Activated effector memory CD4-positive, alpha-beta T cell treated with Interleukin-2 at 50 U/mL for 16 hours (primary cell): ENCODE results near the gene MYZAP.

Experiments used
- DNase-seq: peaks from one replicate; pipeline ENCODE4 v3.0.0-alpha.2; 2020

Gene MYZAP

DNA sequence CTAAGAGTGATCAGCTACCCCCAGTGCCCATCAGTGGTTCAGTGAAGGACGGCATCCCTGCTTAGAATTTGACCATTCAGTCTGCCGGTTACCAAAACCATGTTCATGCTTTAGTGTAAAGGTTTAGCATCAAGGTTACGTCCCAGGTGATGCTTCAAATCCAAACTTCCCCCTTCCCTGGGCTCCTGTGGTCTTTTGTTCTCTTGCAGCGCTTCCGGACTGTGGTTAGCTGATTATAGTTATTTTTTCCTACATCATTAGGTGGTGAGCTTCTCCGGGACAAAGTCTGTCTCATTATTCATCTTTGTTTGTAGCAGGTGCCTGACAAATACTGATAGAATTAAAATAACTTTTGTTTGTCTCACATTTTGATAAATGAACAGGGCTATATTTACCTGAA is 28.3 kb upstream of the MYZAP start:
- no peak for DNase-seq

DNA sequence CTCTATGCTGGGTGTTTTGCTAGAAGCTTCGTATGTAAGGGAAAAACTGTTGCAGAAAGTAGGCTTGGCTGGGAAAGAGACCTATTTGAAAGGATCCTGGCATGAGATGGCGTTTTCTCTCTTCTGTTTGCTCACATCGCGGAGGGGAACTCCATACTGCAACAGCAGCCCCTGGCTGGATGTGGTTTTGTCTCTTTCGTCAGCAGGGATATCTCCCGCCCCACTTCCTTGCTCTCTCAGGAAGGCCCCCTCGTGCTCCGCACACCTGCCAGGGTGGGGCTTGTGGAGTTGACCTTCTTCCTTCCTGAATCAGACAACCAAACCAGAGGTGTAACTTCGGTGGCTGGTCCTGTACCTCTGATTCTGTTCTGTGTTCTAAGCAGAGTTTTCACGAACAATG is 26.4 kb upstream of the MYZAP start:
- peak; percentile 8 for DNase-seq

DNA sequence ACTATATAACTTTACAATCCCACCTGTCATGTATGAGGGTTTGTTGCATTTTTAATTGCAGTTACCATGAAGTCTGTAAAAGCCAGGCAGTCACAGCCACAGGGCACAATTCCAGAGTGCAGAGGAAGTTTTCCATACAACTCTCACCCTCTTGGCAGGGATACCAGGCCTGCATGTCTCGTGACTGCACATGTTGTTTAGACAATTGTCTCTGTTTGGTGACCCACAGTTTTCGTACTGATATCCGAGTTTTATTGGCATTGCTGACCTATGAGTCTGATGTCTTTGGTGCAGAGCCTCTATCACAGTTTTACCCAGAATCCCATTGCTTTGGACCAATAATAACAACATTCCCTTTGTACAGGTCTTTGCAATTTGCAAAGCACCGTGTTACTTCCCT is 24.9 kb upstream of the MYZAP start:
- DNase-seq, result no peak

DNA sequence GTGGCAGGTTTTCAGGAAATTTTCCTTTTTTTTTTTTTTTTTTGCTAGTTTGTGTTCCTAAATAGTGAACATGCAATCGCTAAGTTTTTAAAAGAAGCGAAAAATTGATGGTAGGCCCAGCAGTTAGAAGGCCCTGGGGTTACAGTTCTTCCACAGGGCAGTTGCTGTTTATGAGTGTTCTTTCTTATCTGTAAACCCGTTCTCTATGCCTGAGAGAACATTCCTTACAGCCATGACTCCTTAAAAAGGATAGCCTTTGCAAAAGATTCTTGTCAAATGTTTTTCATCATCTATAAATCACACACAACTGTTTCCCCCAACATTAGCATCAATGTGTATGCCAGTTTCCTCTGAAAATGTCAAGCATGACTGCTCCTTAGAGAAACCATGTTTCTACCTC is 23.8 kb upstream of the MYZAP start:
- DNase-seq, result no peak

DNA sequence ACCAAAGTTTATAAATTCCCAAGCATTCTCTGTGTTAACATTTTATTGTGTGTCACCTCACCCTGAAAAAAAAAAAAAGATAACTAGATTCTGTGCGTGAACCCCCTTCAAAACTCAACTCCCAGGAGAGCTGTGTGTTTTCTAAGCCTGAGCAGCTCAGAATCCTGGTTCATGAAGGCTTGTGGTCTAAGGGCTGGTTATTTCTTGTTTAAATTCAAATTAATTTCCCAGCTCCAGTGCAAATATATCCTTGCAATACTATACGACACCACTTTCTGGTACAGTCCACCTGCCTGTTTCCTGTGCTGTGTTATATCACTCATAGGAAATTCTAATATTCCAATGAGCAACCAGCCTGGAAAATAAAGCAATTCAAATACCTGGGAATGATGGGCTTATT is 23.4 kb upstream of the MYZAP start:
- DNase-seq, result no peak

DNA sequence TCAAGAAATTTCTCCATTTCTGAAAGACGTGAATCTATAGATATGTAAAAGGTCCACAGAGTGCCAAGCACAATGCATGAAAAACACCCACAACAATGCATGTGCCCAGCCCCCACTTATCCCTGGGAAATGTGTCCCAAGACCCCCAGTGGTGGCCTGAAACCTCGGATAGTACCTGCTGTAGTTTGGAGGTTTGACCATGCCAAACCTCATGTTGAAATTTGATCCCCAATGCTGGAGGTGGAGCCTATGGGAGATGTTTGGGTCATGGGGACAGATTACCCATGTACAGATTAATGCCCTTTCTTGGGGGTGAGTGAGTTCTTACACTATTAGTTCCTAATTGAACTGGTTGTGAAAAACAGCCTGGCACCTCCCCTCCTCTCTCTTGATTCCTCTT is 21.4 kb upstream of the MYZAP start:
- no peak for DNase-seq

DNA sequence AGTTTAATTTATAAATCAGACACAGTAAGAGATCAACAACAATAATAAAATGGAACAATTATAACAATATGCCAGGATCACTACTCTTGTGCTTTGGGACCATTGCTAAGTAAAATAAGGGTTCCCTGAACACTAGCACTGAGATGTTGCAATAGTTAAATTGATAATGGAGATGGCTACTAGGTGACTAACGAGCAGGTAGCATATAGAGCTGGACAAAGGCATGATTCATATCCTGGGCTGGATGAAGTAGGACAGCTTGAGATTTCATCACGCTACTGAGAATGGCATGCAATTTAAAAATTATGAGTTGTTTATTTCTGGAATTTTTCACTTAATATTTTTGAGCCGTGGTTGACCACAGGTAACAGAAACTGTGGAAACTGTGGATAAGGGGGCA is 20.7 kb upstream of the MYZAP start:
- no peak for DNase-seq

DNA sequence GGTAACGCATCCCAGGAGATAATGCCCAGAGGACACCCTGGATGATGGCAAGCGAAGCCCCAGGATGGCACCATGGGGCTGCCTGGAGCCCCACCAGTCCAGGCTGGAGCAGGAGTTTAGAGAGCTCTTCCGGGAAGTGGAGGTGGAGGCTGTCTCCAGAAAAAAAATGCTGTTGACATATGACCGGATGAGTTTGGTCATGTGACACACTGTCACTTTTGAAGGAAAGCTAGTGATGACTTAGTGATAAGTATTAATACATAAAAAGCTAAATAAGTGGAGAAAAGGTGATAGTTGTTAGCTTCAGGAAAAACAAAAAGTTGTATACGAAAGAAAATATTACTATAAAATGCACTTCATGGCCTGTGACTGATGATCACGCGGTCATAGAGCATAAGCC is 20.0 kb upstream of the MYZAP start:
- DNase-seq, result no peak

DNA sequence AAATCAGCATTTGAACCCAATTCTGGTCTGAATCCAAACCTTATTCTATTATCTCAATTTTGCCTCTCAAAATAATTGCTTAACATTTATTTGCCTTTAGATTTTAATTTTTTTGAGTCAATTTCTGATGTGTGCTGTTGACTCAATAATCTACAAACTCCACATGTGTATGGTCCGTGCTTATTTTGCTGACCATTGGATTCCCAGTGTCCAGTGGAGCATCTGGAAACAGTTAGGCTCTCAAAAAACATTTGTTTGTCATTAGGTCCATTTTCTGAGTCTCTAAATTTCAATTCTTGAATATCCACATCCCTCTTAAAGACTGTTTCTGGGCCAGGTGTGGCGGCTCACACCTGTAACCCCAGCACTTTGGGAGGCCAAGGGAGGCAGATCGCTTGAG is 19.2 kb upstream of the MYZAP start:
- no peak for DNase-seq

DNA sequence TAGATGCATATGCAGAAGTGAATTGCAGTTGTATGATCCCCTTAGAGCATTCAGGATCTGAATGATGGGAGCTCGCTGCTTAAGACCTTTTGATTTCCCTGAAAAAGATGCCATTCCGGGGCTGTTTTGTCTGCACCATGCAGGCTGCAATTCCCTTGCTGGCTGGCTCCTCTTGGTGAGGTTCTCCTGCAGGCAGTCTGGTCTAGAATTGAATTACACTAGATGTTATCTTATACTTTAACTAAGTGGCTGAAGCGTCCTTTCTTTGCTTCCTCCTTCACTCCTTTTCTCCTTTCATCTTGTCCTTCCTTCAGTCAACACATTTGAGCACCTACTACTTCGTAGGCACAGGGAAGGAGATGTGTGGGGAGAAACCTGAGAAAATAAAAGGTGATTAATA is 18.6 kb upstream of the MYZAP start:
- DNase-seq, result no peak

DNA sequence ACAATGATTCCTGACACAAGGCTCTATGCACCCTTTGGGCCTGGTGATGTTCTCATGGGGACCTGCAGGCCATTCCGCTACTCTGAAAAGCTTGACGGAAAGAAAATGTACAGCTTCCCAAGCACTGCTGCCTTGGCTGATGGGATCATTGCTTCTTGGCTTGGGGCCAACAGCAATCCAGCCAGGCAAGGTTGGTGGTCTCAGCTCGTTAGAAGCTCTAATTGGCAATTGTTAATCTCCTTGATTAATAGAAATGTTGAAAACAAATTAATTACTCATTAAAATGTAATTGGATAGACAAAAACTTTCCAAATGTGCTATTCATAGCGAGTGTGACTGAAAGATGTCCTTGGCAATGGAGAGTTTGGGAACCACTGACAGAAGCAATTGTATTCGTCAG is 16.3 kb upstream of the MYZAP start:
- DNase-seq, result no peak

DNA sequence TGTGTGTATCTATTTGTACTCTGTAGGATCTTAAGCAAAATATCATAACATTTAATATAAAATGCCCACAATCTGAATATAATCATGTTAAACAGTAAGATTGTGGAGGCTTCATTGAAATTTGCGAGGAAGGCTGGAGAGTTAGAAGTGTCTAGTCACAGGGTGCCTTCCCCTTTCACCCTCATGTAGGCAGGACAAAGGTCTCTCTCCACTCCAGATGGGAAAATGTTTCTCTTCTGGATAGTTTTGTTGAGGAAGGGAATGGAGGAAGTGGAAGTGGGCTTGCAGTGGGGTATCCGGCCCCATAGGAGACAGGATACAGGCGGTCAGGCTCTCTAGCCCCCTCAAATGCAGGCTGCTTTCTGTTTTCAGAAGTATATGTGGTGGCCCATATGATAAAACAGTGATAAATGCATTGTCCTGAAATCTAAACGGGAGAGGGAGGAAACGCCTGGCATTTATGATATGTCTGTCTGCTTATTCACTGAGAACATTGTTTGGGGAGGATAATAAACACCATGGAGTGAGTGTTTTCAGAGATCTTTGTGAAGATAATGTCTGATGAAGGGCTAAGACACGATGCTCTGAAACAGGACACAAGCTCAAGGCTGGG is 13.3 kb upstream of the MYZAP start:
- DNase-seq, result no peak

DNA sequence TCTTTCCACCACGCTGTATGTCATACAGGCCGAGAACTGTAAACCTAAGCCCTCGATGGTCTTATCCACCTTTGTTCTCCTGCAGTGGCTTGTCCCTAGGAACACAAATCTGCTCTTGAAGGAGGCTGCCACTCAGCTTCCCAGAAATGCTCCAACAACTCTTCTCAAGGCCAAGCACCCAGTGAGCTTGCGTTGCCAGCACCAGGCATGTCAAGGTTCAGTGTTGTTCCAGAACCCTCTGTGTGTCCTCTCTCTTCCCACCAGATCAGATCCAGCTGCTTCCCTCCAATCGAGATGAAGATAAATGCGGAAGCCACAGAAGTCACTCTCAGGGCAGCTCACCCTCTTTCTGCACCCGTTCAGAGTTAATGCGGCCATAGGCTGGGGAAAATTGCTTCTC is 11.3 kb upstream of the MYZAP start:
- DNase-seq, result no peak

DNA sequence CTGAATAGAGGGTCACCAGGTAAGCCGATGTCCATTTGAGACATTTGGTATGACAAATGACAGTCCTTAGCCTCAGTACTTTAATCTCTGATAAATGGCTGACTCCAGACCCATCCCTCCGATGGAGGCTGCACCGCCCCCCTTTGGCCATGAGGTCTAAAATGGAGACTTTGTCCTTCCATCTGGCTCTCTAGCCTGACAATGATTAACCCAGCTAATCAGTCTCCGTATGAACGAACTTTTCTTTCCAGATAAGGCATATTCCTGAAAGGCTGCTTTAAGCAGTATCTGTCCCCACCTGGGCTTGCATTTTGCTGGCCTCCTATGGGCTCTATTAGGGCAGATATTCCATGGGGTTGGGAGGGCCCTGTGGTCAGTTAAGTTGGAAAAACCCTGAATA is 10.8 kb upstream of the MYZAP start:
- DNase-seq, result no peak

DNA sequence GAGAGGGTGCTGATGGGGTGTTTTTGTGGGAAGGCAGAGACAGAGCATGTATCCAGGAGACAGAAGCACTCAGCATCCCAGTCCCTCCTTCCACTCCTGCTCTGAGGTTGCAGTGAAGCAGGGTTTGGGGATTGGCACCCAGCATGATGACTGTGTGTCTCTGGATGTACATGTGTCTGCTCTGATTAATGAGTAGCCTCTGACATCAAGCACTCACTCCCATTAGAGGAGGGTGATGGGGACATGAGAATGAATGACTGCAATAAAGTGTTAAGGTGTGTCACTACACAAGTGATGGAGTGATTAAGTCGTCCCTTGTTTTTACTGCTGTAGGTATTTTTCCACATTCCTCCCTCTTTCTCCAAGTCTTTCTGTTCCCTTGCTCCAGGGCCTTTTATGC is 9.6 kb upstream of the MYZAP start:
- no peak for DNase-seq

DNA sequence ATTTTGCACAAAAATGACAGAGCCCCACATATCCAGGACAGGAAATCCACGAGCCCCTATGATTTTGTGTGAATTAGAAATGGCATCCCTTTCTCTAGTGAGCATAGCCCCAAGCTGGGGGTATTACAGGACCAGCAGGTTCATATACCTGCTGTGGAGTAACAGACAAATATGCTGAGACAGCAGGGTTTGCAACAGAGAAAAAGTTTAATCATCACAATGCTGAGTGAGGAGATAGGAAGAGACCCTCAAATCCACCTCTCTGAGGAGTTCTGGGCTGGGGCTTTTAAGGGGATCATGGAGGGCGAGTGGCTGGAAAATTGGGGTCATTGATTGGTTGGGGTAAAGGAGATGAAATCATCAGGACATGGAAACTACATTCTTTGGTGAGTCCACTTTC is 8.4 kb upstream of the MYZAP start:
- no peak for DNase-seq

DNA sequence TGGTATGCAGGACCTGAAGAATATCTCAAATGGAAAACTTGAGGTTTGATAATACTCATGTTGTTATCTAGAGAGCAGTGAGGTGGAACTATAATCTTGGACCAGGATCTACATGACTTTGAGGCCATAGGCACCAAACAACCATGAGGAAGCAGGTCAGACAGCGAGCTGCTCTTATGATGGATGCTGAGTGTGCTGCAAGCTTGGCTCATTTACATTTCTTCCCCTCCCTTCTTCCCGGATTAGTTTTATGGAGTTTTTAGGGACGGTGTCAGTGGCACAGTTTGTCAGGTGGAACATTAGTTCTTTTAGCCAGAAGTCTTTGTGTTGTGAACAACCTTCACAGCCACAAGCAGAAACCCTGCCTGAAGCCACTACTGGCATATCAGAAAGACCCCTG is 8.0 kb upstream of the MYZAP start:
- DNase-seq, result no peak

DNA sequence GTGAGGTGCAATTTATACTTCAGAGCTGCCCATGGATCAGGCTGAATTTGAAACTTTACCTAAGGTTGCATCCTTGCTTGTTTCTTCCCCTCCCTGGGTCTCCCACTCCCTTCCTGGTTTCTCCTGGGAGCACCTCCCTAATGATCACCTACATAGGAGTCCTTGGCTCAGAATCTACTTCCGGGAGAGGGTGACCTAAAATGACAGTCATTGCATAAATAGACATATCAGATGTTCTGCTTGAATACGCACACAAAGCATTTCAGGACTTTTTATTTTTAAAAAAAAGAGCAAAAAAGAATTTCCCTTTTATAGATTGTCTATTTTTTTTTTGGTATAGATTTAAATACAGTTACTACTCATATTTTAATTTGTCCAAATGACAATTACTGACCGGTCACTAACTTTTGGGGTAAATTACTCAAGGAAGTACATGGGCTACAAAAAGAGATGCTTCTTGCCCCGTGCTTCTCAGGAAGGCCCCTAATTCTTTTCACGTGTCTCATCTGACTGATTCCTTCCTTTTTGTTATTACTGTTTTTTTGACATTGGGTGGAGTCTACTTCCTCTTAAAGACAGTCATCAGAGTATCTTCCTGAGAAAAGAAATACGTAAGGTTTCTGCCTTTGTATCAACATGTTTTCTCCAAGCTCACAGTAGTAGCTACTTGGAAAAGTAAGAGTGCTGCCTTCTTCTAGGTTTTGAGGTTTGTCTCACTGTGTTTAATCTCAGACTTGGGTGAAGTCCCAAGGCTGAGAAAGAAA is 4.9 kb upstream of the MYZAP start:
- DNase-seq, result no peak

DNA sequence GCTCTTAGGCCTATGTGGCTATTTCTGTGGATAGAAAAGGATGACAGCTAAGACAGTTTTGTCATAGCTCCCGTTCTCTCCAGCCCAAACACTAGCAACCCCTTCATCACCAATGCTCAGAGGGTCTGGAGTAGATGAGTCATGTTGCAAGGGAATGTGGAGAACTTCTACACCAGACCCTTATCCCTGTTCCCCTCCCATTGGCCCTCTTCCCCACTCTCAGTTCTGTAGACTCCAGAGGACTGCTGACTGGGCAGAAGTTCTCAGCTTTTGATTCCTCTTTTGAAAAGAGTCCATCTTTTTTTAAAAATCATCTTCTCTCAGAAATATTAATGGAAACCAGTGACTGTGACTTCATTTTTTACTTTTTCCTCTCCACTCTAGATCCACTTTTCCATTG is 2.4 kb upstream of the MYZAP start:
- DNase-seq, result no peak

DNA sequence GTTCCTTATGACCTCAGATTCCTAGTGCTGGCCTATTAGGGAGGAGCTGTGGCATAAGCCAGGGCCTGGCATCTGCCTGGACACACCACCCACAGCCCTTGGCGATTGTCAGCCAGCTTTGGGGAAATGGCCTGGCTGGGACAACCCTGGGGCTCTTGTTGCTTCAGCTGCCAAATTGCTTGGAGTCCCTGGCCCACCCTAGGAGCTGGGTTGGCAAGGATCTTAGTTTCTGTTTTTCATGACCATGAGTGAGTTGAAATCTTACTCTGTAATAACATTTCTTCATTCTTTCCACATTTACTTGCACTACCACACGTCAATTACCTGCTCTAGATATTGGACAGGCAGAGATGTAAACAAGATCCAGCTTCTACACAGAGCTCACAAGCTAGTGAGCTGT is 1.9 kb upstream of the MYZAP start:
- DNase-seq, result no peak

DNA sequence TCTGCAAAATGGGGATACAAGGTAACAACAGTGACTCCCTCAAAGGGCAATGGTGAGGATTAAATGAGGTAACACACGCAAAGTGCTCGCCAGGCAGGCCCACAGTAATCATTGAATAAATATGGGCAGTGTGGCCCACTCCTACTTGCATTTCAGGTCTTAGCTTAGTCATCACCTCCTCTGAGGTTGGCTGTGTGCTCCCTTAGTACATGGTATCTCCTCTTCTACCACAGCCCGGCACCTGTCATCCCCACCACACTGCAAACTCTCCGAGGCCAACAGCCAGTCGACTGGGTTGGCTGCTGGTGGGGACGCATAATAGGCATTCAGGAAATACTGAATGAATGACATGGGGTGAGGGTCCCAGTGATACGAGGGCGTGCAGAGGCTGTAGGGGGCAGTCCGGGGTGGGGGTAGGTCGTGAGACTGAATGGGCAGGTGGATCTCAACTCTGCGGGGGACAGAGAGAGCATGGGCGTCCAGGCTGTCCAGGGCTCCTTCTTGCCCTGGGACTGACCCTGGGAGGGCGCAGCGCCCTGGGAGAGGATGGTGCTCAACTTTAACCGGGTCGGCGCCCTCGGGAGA is 375 bp upstream of the MYZAP start:
- no peak for DNase-seq

DNA sequence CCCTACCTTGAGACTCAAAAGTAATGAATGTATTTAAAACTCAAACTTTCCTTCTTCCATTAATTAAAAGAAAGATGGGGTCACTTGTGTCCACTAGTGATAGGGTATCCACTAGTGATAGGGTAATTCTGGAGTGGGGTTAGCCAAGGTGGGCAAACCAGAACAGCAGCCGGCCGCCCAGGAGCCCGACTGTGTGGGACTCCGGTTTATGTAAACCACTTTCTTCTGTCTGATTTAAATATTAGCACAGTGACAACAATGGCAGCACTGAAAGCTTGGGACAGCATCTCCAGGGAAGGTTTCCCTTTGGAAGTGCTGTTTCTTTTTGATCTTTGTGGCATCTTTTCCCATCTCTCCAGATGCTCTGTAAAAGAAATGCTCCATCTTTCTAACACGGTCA is 722 bp downstream of the MYZAP start:
- no peak for DNase-seq

DNA sequence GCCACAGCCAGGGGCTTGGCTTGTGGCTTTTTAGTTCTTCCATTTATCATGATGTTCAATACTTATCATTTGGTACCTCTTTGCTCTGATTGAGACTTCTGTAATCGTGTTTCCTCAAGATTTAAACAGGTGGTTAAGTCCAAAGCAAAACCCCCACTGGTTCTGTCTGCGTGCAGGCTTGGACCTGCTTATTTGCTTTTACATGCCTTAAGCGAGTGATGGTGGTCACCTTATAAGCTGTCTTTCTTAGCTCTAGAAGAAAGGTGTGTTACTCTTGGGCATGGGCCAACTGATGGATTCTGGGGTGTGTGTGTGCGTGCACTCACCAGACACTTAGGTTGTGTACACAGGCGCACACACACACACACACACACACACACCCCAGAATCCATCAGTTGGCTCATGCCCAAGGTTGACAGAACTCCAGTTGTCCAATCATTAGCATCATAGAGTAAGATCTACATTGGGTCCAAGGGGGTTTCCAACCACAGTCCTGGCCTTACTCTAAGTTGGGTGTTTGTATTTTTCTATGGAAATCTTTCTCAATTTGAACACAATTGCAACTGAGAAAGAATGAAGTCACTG is 1.2 kb downstream of the MYZAP start:
- DNase-seq, result no peak

DNA sequence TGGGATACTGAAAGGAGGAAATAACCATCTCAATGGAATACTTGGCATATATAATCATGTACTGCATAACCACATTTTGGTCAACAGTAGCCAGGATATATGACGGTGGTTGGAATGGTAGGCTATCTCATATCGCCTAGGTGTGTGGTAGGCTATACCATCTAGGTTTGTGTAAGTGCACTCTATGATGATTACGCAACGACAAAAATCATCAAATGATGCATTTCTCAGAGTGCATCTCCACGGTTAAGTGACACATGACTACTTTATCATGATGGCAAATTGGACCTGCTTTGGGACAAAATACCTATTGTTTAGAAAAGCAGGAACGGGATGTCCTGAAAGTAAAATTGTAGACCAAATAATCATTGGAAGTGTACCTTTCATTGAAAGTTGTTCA is 2.8 kb downstream of the MYZAP start:
- no peak for DNase-seq
